ENCODE measurements around the gene PSD2. TPM values are rescaled to one million over a fixed set of nuclear protein-coding genes. Genes with fewer than 3 reads are reported as not detected.

Gene PSD2
- total and polyA plus RNA-seq, 10 of the 15 experiments (the other 5 are each of a cell fraction or from before 2014, with no cell fraction given), result 0.02 to 0.14 (median 0.03) TPM; not detected in 5

- ATAC-seq (peak; percentile 91), FAIRE-seq (peak; percentile 84), DNase-seq (ENCODE audit: low read depth, low spot score) (no peak)
- no TSS peak for BruUV-seq (replicated peaks)
- Histone ChIP-seq H2AFZ (ENCODE audit: control insufficient read depth, low read depth, low read length) (no peak overlapping the region), H3K9me3 (replicated peaks; ENCODE audit: control insufficient read depth, insufficient read depth, low read length) (no peaks in the 10 kb centered on the region), H3K4me2 (ENCODE audit: control insufficient read depth, insufficient read depth) (no peak overlapping the region), H3K4me1 (ENCODE audit: control insufficient read depth, insufficient read depth, low read length) (peaks cover 8% of the 10 kb centered on the region), H3K36me3 (ENCODE audit: control insufficient read depth in 2 of 2, insufficient read depth in 2 of 2, low read length in 1 of 2) (no peaks in the 10 kb centered on the region; a peak in 2 of 4 replicates), H4K20me1 (ENCODE audit: control insufficient read depth, insufficient read depth) (no peaks in the 10 kb centered on the region), H3K27ac (ENCODE audit: control insufficient read depth, insufficient read depth) (no peak overlapping the region), H3K9ac (ENCODE audit: control insufficient read depth, insufficient read depth, low read length) (no peak overlapping the region), H3K79me2 (ENCODE audit: control insufficient read depth, insufficient read depth, low read length) (no peaks in the 10 kb centered on the region), H3K27me3 (replicated peaks in 1 of 2; ENCODE audit: control insufficient read depth in 2 of 2, insufficient read depth in 2 of 2, low read length in 1 of 2) (no peaks in the 10 kb centered on the region), H3K4me3 (no peak overlapping the region)
- intact Hi-C loops (cut with micrococcal nuclease; ENCODE audit: unreplicated experiment) (loop anchor here (1.0 to 5.0 kb wide), 3 partner anchors 77 to 293 kb away; no protein-coding TSS in a partner anchor), in situ Hi-C loops (cut with MboI) (no loop called here)
- no peak for TF ChIP-seq POLR2AphosphoS2 (IDR thresholded peaks at IDR 0.05; ENCODE audit: low read depth, low read length)
- peak; percentile 93 for TF ChIP-seq YY1 (IDR thresholded peaks at IDR 0.05; ENCODE audit: low read depth, low read length)
- TF ChIP-seq SMC3 (IDR thresholded peaks at IDR 0.05; ENCODE audit: borderline replicate concordance, low read length), result peak; percentile 68
- no peak for TF ChIP-seq ZNF24 (IDR thresholded peaks at IDR 0.05)
- peak; percentile 74 for TF ChIP-seq RAD21 (IDR thresholded peaks at IDR 0.05; ENCODE audit: insufficient read depth, low read depth, low read length)
- peak; percentile 76 to 85 (median 81) for TF ChIP-seq CTCF (IDR thresholded peaks at IDR 0.05 in 2 of 3, conservative IDR thresholded peaks at IDR 0.05 in 1 of 3; ENCODE audit: control insufficient read depth in 2 of 3, extremely low read depth in 1 of 3, insufficient read depth in 1 of 3, low read depth in 3 of 3, low read length in 3 of 3)
- CTCF ChIA-PET, result interaction anchor here (1.0 to 10.1 kb wide), 12 partner anchors 9 to 106 kb away, joined by 3 to 129 read pairs (median 6); no protein-coding TSS in a partner anchor
- WGBS (ENCODE audit: insufficient coverage, insufficient replicate concordance, low lambda C conversion rate, missing lambda C conversion rate), result 5% methylated on average over 5 of the region's 5 CpGs
- RAD21 ChIA-PET (ENCODE audit: unreplicated experiment), result interaction anchor here (0.7 to 3.2 kb wide), 5 partner anchors 59 to 577 kb away, joined by 3 to 30 read pairs (median 4); no protein-coding TSS in a partner anchor
- POLR2A ChIA-PET, result interaction anchor here (0.6 to 1.4 kb wide), 4 partner anchors 16 to 835 kb away, joined by 3 to 7 read pairs (median 3); no protein-coding TSS in a partner anchor
- SMC1A ChIA-PET (ENCODE audit: uncharacterized antibody, unreplicated experiment), result interaction anchor here (1.2 to 3.0 kb wide), 5 partner anchors 9 to 106 kb away, joined by 3 to 13 read pairs (median 6); no protein-coding TSS in a partner anchor
These were observed 68.4 kb downstream of the PSD2 start for GRCh38 chr5:139863855-139864558.

All from GM12878 (cell line).